HepG2 (cell line): ENCODE measurements around the gene SLC26A5. TPM values are rescaled to one million over a fixed set of nuclear protein-coding genes. Genes with fewer than 3 reads are reported as not detected.

Source experiments
- ATAC-seq: fragments of 200-7000 bp; cut with Tn5 transposase; 3 replicates; pipeline ENCODE4 v1.9.1; 2020; ENCODE audit warnings: mild to moderate bottlenecking, moderate library complexity
- BruUV-seq: library from RNA; stranded (reverse); fragments of 400-500 nt; replicated peaks from 2 replicates; lab custom pipeline; 2021; lab: Mats Ljungman, UMichigan
- CTCF ChIA-PET: fragments of 300-600 bp; formaldehyde crosslinking; extraction: SDS; loops from one replicate; lab custom pipeline; 2021; ENCODE audit warnings: low total read pairs, inconsistent platforms, low intra/inter-chr PET ratio; lab: Yijun Ruan, JAX
- POLR2A ChIA-PET: fragments of 350-600 bp; sonication (Branson Sonifier 250); formaldehyde crosslinking; loops from one replicate; lab custom pipeline; 2020; ENCODE audit warnings: antibody characterized with exemption, inconsistent platforms; lab: Yijun Ruan, JAX
- DNase-seq: peaks from one replicate; pipeline ENCODE4 v3.0.0-alpha.2; 2015; ENCODE audit warnings: low spot score
- FAIRE-seq: peaks from 3 replicates; lab custom pipeline; 2011; peaks lifted over from hg19 to GRCh38; lab: Jason Lieb, UNC
- H2AFZ ChIP-seq: one replicate; pipeline ENCODE4 v1.6.1; 2011; ENCODE audit warnings: low read length, inconsistent platforms
- H3K27ac ChIP-seq: fragments of 300-600 bp; 3 replicates; pipeline ENCODE4 v1.8.0; 2011; ENCODE audit warnings: mixed run types, mild to moderate bottlenecking, mixed read lengths, low read length, inconsistent platforms; ENCODE audit not compliant: insufficient read depth; ENCODE audit errors: extremely low read length
- H3K27me3 ChIP-seq, 2 experiments: fragments of 200-600 bp in 1 of 2; 2 replicates in 1 of 2; 3 replicates in 1 of 2; pipeline versions ENCODE4 v1.6.0 to v1.8.0; 2011; ENCODE audit warnings: low read length in 2 of 2, mild to moderate bottlenecking in 2 of 2, moderate library complexity in 2 of 2, inconsistent platforms in 1 of 2; ENCODE audit not compliant: insufficient read depth in 2 of 2, control insufficient read depth in 1 of 2
- H3K36me3 ChIP-seq, 2 experiments: fragments of 200-600 bp in 1 of 2; replicated peaks in 1 of 2; 2 replicates in 1 of 2; 3 replicates in 1 of 2; pipeline versions ENCODE4 v1.5.1 to v1.8.0; 2011; ENCODE audit warnings: low read length in 2 of 2, inconsistent platforms in 1 of 2; ENCODE audit not compliant: insufficient read depth in 2 of 2, control insufficient read depth in 1 of 2
- H3K4me1 ChIP-seq: 2 replicates; pipeline ENCODE4 v1.5.1; 2012; ENCODE audit warnings: low read length, inconsistent platforms; ENCODE audit not compliant: insufficient read depth
- H3K4me2 ChIP-seq: 2 replicates; pipeline ENCODE4 v1.6.0; 2011; ENCODE audit warnings: low read depth, low read length, inconsistent platforms
- H3K4me3 ChIP-seq, 3 experiments: fragments of 200-600 bp in 1 of 3; sonication (generic), shearing (Covaris generic) in 1 of 3; replicated peaks in 1 of 3; 2 replicates each; pipeline ENCODE4 v1.5.1; 2011 to 2016; ENCODE audit warnings: low read length in 3 of 3, inconsistent platforms in 2 of 3, low read depth in 2 of 3, mild to moderate bottlenecking in 2 of 3, control low read depth in 1 of 3, mixed read lengths in 1 of 3; ENCODE audit not compliant: insufficient read depth in 1 of 3
- H3K79me2 ChIP-seq: one replicate; pipeline ENCODE4 v1.6.1; 2011; ENCODE audit warnings: low read length, inconsistent platforms; ENCODE audit not compliant: insufficient read depth
- H3K9ac ChIP-seq: 2 replicates; pipeline ENCODE4 v1.6.0; 2011; ENCODE audit warnings: mild to moderate bottlenecking, low read depth, low read length, inconsistent platforms; ENCODE audit not compliant: insufficient read depth
- H3K9me3 ChIP-seq: 2 replicates; pipeline ENCODE4 v1.5.1; 2012; ENCODE audit warnings: mild to moderate bottlenecking, low read length
- H4K20me1 ChIP-seq: 2 replicates; pipeline ENCODE4 v1.6.0; 2011; ENCODE audit warnings: inconsistent platforms, mild to moderate bottlenecking, low read length, moderate library complexity; ENCODE audit not compliant: insufficient read depth
- ATRX ChIP-seq: sonication (generic); formaldehyde crosslinking; IDR thresholded peaks from 2 replicates; pipeline ENCODE4 v1.4.0; 2020; ENCODE audit warnings: missing genetic modification reagents, borderline replicate concordance
- E2F2 ChIP-seq: sonication (generic); formaldehyde crosslinking; IDR thresholded peaks from 2 replicates; pipeline ENCODE4 v1.4.0; 2020; ENCODE audit warnings: missing genetic modification reagents, borderline replicate concordance
- FOXK1 ChIP-seq: sonication (generic); formaldehyde crosslinking; IDR thresholded peaks from 2 replicates; pipeline ENCODE4 v1.4.0; 2020; ENCODE audit warnings: low read depth, missing genetic modification reagents, borderline replicate concordance
- MIER2 ChIP-seq: IDR thresholded peaks from 2 replicates; pipeline ENCODE4 v1.6.1; 2016; ENCODE audit warnings: missing biosample characterization, missing genetic modification reagents
- NRL ChIP-seq: sonication (generic); formaldehyde crosslinking; IDR thresholded peaks from 2 replicates; pipeline ENCODE4 v1.5.0; 2020; ENCODE audit warnings: missing genetic modification reagents, mild to moderate bottlenecking, moderate library complexity, borderline replicate concordance
- SMC3 ChIP-seq: IDR thresholded peaks from 2 replicates; pipeline ENCODE4 v1.6.1; 2011; ENCODE audit warnings: low read length, improper control_type of control experiment
- SPEN ChIP-seq: sonication (generic); formaldehyde crosslinking; IDR thresholded peaks from 2 replicates; pipeline ENCODE4 v1.5.1; 2020; ENCODE audit warnings: low read depth, mild to moderate bottlenecking, missing genetic modification reagents
- U2AF2 ChIP-seq: fragments of 200-400 bp; formaldehyde crosslinking; IDR thresholded peaks from 2 replicates; pipeline ENCODE4 v1.6.1; 2017; ENCODE audit warnings: low read depth, mild to moderate bottlenecking, low read length
- ZNF160 ChIP-seq: sonication (generic); formaldehyde crosslinking; IDR thresholded peaks from 2 replicates; pipeline ENCODE4 v1.8.0; 2022; ENCODE audit warnings: mild to moderate bottlenecking, inconsistent platforms, missing genetic modification reagents
- ZNF326 ChIP-seq: sonication (generic); formaldehyde crosslinking; IDR thresholded peaks from 2 replicates; pipeline ENCODE4 v1.4.0; 2020; ENCODE audit warnings: missing genetic modification reagents, borderline replicate concordance
- ZNF720 ChIP-seq: sonication (generic); formaldehyde crosslinking; IDR thresholded peaks from 2 replicates; pipeline ENCODE4 v1.4.0; 2020; ENCODE audit warnings: missing genetic modification reagents
- WGBS: methylation state at CpG from one replicate; pipeline ENCODE4 v1.1.6; 2017; ENCODE audit warnings: low lambda C conversion rate; 5-methylcytosine and 5-hydroxymethylcytosine counted together
- in situ Hi-C: cut with HindIII; loops from 2 replicates; pipeline ENCODE4 v1.10.0; 2017; ENCODE audit warnings: low pct_unique_long_range_greater_than_20kb; ENCODE audit not compliant: extremely low pct_ligation_motif_present
- intact Hi-C: fragments of 100-400 bp; cut with micrococcal nuclease; formaldehyde crosslinking; loops from one replicate; pipeline ENCODE4 v1.10.0; 2022; ENCODE audit not compliant: unreplicated experiment
- polyA plus RNA-seq, 8 experiments: library from polyadenylated mRNA; depleted of rRNA in 3 of 8; stranded (reverse) in 7 of 8; unstranded in 1 of 8; fragments of >200 nt; fragmentation: Illumina TruSeq in 4 of 8; extraction: Trizol in 4 of 8; gene quantifications; 2 replicates each; pipeline versions ENCODE4 v1.2.1 to v1.2.3, GENCODE V29; 2011 to 2016; ENCODE audit warnings: low read depth in 4 of 8, missing spikeins in 1 of 8, mixed read lengths in 1 of 8; ENCODE audit not compliant: insufficient read depth in 1 of 8
- total RNA-seq, 5 experiments: library from RNA; depleted of rRNA; stranded (reverse); fragments of >200 nt; fragmentation: Illumina TruSeq; extraction: Trizol; gene quantifications; 2 replicates each; pipeline ENCODE4 v1.2.3, GENCODE V29; 2016; ENCODE audit warnings: low read depth in 1 of 5
- TF ChIP-seq, protein P1 (sequence below): IDR thresholded peaks from 2 replicates; pipeline ENCODE4 v1.6.1; 2012; ENCODE audit warnings: inconsistent platforms
- TF ChIP-seq, protein P2 (sequence below): sonication (generic); formaldehyde crosslinking; IDR thresholded peaks from 2 replicates; pipeline ENCODE4 v1.5.0; 2020; ENCODE audit warnings: missing genetic modification reagents

The SLC26A5 gene
- total and polyA plus RNA-seq, 2 of the 13 experiments (the other 11 are each of a cell fraction or from before 2014, with no cell fraction given): 0.08 to 0.11 TPM

DNA sequence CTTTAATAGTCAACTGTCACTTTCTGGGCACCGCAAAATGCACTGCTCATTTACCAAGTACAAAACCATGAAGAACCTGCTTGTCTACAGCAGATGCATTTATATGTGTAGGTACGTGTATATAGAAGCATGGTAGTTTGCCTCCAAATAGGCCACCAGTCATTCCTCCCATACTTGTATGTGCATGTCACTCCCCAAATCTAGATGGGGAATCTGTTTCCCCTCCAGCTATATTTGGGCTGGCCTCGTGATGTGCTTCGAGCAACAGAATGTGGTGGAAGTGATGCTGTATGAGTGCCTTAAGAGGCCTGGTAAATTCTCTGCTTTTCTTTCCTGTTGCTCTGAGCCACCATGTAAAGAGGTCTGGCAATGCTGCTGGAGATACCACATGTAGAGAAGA is 51.4 kb downstream of the SLC26A5 start:
- TF ChIP-seq ATRX (CRISPR knock-in tag): no peak
- no peak for TF ChIP-seq ZNF326 (CRISPR knock-in tag)
- TF ChIP-seq, protein P1, sequence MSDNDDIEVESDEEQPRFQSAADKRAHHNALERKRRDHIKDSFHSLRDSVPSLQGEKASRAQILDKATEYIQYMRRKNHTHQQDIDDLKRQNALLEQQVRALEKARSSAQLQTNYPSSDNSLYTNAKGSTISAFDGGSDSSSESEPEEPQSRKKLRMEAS: no peak
- TF ChIP-seq SMC3: no peak
- TF ChIP-seq MIER2: no peak
- no peak for TF ChIP-seq FOXK1
- no peak for TF ChIP-seq ZNF160 (CRISPR knock-in tag)
- no peak for TF ChIP-seq ZNF720
- no peak for TF ChIP-seq U2AF2
- TF ChIP-seq E2F2: no peak
- TF ChIP-seq, protein P2, sequence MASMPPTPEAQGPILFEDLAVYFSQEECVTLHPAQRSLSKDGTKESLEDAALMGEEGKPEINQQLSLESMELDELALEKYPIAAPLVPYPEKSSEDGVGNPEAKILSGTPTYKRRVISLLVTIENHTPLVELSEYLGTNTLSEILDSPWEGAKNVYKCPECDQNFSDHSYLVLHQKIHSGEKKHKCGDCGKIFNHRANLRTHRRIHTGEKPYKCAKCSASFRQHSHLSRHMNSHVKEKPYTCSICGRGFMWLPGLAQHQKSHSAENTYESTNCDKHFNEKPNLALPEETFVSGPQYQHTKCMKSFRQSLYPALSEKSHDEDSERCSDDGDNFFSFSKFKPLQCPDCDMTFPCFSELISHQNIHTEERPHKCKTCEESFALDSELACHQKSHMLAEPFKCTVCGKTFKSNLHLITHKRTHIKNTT (CRISPR knock-in tag): no peak
- TF ChIP-seq SPEN: no peak
- TF ChIP-seq NRL (CRISPR knock-in tag): no peak
- ChIA-PET POLR2A (no interaction called here), CTCF (no interaction called here)
- H3K4me1 ChIP-seq: peaks cover 33% of the 10 kb centered on the region
- no peak overlapping the region for H3K27ac ChIP-seq
- in situ Hi-C loops (no loop called here), intact Hi-C loops (no loop called here)
- no peak overlapping the region for H3K4me3 ChIP-seq
- no peaks in the 10 kb centered on the region for H3K36me3 ChIP-seq
- no peak for DNase-seq
- H3K4me2 ChIP-seq: no peak overlapping the region
- no peaks in the 10 kb centered on the region for H4K20me1 ChIP-seq
- no peaks in the 10 kb centered on the region; a peak in 1 of 5 replicates for H3K27me3 ChIP-seq
- H2AFZ ChIP-seq: no peak overlapping the region
- no peak overlapping the region for H3K9ac ChIP-seq
- H3K79me2 ChIP-seq: no peaks in the 10 kb centered on the region
- FAIRE-seq: no peak
- BruUV-seq: no TSS peak
- H3K9me3 ChIP-seq: no peaks in the 10 kb centered on the region
- WGBS: 82% methylated on average over 2 of the region's 4 CpGs
- ATAC-seq: no peak
